HG03342 (cell line): ENCODE results near the gene UVRAG.
"Not testable (repeated sequence)": the region's sequence is repeated elsewhere in the genome, so short reads cannot be mapped to it uniquely, and the experiment has no call there.

Experiments used
- ATAC-seq: cut with Tn5 transposase; IDR thresholded peaks from one replicate; pipeline ENCODE4 v1.9.1; 2021; ENCODE audit warnings: mild to moderate bottlenecking, moderate library complexity; ENCODE audit not compliant: unreplicated experiment

UVRAG gene

GRCh38 chr11:76048763-76049162 is 233.8 kb downstream of the UVRAG start:
- ATAC-seq: no peak

GRCh38 chr11:76049511-76049910 is 234.5 kb downstream of the UVRAG start:
- no peak for ATAC-seq

- no peak for ATAC-seq
Measured at GRCh38 chr11:76051937-76052336, 236.9 kb downstream of the UVRAG start.

DNA sequence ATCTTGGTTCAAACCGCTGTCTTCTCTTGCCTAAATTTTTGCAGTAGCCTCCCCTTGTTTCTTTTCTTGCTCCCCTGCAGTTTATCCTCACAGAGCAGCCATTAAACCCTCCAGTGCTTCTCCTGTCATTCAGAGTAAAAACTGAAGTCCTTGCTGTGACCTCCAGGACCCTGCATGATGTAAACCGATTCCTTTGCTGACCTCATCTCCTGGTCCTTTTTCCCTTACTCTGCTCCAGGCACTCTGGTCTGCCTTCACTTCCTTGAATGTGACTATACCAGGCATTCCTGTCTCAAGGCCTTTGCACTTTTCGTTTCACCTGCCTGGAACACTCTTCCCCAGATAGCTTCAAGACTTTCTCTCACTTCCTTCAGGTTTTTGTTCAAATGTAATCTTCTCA is 239.3 kb downstream of the UVRAG start:
- ATAC-seq: no peak

DNA sequence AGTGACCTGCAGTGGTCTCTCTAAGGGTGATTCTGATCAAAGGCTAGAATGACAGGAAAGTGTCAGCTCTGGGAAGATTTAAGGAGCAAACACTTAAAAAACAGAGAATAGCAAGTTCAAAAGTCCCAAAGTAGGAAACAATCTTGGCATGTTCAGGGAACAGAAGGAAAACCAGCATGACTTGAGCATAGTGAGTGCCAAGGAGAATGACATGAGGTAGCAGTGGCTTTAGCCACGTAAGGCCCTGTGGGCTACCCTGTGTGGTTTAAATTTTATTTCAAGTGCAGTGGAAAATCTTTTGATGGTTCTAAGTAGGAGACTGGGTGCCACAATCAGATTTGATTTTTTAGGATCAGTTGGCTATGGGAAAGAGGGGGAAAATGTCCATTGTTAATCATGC is 241.9 kb downstream of the UVRAG start:
- no peak for ATAC-seq

DNA sequence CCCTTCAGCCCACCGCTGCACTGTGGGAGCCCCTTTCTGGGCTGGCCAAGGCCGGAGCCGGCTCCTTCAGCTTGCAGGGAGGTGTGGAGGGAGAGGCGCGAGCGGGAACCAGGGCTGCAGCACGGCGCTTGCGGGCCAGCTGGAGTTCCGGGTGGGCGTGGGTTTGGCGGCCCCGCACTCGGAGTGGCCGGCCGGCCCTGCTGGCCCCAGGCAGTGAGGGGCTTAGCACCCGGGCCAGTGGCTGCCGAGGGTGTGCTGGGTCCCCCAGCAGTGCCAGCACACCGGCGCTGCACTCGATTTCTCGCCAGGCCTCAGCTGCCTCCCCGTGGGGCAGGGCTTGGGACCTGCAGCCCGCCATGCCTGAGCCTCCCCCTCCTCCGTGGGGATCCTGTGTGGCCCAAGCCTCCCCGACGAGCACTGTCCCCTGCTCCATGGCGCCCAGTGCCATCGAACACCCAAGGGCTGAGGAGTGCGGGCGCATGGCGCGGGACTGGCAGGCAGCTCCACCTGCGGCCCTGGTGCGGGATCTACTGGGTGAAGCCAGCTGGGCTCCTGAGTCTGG is 245.5 kb downstream of the UVRAG start:
- not testable (repeated sequence) for ATAC-seq

DNA sequence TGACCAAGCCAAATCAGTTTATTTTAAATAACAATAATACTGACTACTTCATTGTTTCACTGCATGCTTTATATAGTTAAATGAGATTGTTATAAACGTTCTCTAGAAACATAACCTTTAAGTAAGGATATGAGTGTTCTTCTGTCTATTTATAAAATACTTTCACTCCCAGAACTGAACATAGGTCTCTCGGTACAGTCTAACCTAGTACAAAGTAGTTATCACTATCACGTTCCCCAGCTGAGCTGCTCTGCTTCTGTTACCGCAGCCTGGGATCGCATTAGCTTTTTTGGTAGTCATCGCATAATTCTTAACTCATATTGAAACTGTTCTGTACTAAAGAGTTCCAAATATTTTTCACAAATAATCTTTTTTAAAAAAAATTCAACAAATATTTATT is 247.7 kb downstream of the UVRAG start:
- peak; percentile 94 for ATAC-seq

- ATAC-seq: no peak
Measured at GRCh38 chr11:76064192-76064591, 249.2 kb downstream of the UVRAG start.

GRCh38 chr11:76067099-76067498 is 252.1 kb downstream of the UVRAG start:
- ATAC-seq: no peak

DNA sequence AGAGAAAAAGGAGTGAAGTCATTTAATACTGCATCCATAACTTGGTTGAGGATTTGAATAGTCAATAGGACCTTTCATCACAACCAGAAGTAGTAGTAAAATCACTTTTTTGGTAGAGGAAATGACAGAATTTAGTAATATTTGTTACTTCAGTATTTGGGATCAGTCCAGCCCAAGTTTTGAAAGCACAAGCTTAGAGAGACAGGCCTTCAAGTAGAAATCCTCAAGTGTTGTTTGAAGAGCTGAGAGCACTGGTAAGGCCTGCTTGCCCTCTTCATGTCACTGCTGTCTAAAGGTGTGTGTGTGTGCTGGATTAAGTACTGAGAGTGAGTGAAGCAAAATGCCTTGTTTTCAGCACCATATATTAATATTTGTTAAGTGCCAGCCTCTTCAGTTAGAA is 254.0 kb downstream of the UVRAG start:
- ATAC-seq: no peak

DNA sequence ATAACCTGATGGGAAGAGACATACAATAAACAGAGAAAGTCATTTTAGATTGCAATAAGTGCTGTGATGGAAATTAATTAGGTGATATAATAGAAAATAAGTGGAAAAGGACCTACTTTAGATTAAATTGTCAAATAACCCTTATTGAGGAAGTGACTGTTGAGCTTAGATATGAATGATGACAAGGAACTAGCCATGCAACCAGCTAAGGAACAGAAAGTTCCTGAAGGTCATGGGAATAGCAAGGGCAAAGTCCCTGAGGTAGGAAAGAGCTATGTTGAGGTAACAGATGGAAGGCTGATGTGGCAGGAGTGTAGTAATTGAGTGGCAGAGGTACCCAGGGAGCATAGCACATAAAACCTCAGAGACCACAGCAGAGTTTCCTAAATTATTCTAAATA is 256.1 kb downstream of the UVRAG start:
- ATAC-seq: no peak

- no peak for ATAC-seq
Measured at GRCh38 chr11:76073724-76074123, 258.7 kb downstream of the UVRAG start.

- no peak for ATAC-seq
Measured at GRCh38 chr11:76074148-76075095, 259.4 kb downstream of the UVRAG start.

DNA sequence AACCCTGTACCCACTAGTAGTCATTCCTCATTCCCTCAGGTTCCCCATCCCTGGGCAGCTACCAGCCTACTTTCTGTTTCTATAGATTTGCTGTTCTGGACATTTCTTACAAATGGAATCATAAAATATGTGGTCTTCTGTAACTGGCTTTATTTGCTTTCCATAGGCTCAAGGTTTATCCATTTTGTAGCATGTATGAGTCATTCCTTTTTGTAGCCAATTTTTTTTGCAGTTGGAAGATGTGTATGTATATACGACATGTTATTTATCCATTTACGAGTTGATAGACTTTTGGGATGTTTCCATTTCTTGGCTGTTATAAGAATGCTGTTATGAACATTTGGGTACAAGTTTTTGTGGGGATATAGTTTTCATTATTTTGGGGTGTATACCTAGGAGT is 260.7 kb downstream of the UVRAG start:
- ATAC-seq: no peak

GRCh38 chr11:76076253-76076652 is 261.2 kb downstream of the UVRAG start:
- ATAC-seq: not testable (repeated sequence)

DNA sequence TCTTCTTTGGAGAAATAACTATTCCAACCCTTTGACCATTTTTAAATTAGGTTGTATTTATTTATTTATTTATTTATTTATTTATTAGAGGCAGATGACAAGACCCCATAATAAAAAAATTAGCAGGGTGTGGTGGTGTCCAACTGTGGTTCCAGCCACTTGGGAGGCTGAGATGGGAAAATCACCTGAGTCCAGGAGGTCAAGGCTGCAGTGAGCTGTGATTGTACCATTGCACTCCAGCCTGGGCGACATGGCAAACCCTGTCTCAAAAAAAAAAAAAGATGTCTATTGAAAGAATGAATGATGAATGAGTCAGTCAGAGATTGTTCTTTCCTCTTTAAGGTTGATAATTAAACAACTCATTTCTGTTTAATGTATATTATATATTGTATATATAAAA is 261.7 kb downstream of the UVRAG start:
- no peak for ATAC-seq

DNA sequence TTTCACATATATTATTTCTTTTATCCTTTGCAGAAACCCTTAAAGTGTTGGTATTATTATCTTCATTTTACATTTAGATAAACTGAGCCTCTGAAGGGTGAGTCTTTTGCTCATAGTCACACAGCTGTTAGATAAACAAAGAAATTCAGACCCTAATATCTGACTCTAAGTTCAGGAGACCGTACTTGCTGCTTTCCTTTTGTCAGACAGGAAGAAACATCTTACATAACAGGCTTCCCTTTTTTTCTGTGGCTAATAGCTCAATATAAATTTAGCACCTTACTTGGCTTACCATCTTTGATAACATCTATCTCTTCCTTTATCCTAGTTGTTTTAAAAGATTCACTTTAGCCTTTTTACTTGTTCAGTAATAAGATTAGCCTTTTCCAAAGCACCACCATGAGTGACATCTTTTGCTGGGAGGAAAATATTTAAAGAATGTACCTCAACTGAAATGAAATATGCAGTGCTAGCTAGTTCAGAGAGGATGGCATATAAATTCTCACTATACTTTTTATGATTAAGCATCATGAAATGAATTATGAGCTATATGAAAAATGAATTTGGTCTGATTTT is 262.7 kb downstream of the UVRAG start:
- ATAC-seq: no peak

- not testable (repeated sequence) for ATAC-seq
Measured at GRCh38 chr11:76081084-76081483, 266.1 kb downstream of the UVRAG start.

DNA sequence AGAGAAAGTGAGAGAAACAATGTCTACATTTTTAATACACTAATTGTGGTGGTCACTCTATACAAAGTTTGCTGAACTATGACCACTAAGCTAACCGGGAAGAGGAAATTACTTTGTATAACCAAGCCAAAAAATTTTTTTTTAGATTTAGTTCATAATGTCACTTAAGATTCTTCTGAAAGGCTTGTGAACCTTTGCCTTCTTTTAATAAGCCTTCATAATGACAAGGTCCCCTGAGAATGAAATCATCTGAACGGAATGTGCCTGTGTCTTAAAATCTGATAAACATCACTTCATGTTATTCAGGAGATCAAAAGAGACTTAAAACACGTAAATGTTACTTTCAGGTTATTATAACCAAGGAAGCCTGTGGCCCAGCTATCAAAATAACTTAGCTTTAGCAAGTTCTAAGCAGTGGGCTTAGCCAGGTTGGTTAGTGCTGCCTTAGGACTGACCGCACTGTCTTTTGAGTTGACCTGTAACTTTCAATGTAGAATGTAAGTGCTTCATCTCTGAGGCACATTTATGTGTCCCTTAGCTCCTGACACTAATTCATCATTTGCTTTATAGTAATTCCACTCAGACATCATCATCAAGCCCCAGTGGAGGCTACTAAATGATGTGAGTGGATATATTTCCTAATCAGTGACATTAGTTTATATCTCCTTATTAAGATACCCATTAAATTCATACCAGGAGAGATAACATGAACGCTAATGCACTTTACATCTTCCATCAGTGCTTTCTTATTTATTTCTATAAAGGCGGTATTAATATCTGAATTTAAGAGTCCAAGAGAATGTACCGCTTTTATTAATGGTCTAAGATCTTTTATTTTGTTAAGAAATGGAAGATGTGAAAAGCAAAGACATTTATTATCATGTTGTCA is 268.8 kb downstream of the UVRAG start:
- no peak for ATAC-seq

DNA sequence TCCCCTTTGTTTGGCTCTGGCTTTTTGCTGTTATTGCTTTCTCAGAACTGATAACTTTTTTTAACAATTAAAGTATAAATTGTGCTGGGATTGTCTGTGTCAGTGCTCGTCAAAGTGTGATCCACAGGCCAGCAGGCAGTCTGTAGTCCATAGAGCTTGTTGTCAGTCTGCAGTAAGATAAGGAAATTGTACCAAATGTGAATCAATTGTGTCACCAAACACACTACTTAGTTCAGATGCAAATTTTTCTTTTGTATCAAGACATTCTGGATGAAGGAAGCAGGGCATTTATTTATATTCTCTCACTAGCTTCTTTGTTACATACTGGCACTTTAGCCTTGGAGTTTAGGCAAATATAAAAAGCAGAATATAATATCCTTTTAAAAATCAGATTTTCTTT is 270.3 kb downstream of the UVRAG start:
- ATAC-seq: no peak
